Measurements from ENCODE around the gene FABP3. TPM values are rescaled to one million over a fixed set of nuclear protein-coding genes. Genes with fewer than 3 reads are reported as not detected.

Gene FABP3
- total and polyA plus RNA-seq, 2 of the 8 experiments (the other 6 are each of a cell fraction or from before 2014, with no cell fraction given) = 34.8 to 43.9 TPM

GRCh38 chr1:31344503-31344902, 28.4 kb downstream of the FABP3 start:
- no peaks in the 10 kb centered on the region for H3K79me1 ChIP-seq (ENCODE audit: low read depth, low read length)
- H4K5ac ChIP-seq (ENCODE audit: insufficient read length, low read depth, low read length) = no peak overlapping the region
- WGBS, 2 experiments (ENCODE audit: extremely low coverage in 1 of 2, insufficient coverage in 1 of 2, insufficient read length in 1 of 2, insufficient replicate concordance in 2 of 2, low coverage in 1 of 2, low lambda C conversion rate in 2 of 2, missing lambda C conversion rate in 1 of 2) = 0% methylated on average over 1 of the region's 1 CpG; no CpG with 5 or more reads in 1 of the 2 experiments
- no peaks in the 10 kb centered on the region; the same call in 1 of the 2 replicates for H3K23me2 ChIP-seq (ENCODE audit: low read depth, low read length)
- H4K20me1 ChIP-seq (replicated peaks in 1 of 2; ENCODE audit: control insufficient read depth in 1 of 2, insufficient read depth in 2 of 2, low read length in 2 of 2) = no peaks in the 10 kb centered on the region
- H2BK120ac ChIP-seq (replicated peaks; ENCODE audit: low read depth, low read length) = no peak overlapping the region
- no peak overlapping the region; a peak in 1 of 7 replicates for H3K9ac ChIP-seq (replicated peaks in 1 of 4; ENCODE audit: extremely low read depth in 1 of 4, low read depth in 3 of 4, low read length in 3 of 4)
- no peak overlapping the region for H4K8ac ChIP-seq (ENCODE audit: extremely low read depth, insufficient read depth, low read length)
- H3K18ac ChIP-seq (ENCODE audit: extremely low read depth, low read length) = no peak overlapping the region
- H2BK20ac ChIP-seq (ENCODE audit: low read length) = no peak overlapping the region
- no peaks in the 10 kb centered on the region for H3K27me3 ChIP-seq (replicated peaks in 1 of 4; ENCODE audit: control insufficient read depth in 3 of 4, extremely low read depth in 1 of 4, insufficient read depth in 3 of 4, low read length in 3 of 4)
- POLR2A ChIA-PET (ENCODE audit: partially characterized antibody) = interaction anchor here (0.6 to 1.9 kb wide), 3 partner anchors 24 to 63 kb away, joined by 3 to 6 read pairs (median 3); partner anchors contain the start of gene FABP3
- peaks cover 0 to 24% (median 11%) of the 10 kb centered on the region in 4 experiments; a peak in 7 of 8 replicates for H3K36me3 ChIP-seq (ENCODE audit: control insufficient read depth in 2 of 4, insufficient read depth in 4 of 4, low read length in 3 of 4)
- no peak overlapping the region for H2BK5ac ChIP-seq (ENCODE audit: low read depth, low read length)
- H3K56ac ChIP-seq (replicated peaks; ENCODE audit: insufficient read length, low read depth, low read length) = no peak overlapping the region
- no peak overlapping the region for H3K23ac ChIP-seq (ENCODE audit: insufficient read length)
- H2BK12ac ChIP-seq (ENCODE audit: low read depth, low read length) = no peak overlapping the region
- no peak overlapping the region for H2BK15ac ChIP-seq (ENCODE audit: low read length)
- CTCF ChIA-PET (ENCODE audit: partially characterized antibody) = no interaction called here
- H2AK5ac ChIP-seq (ENCODE audit: low read depth, low read length) = no peak overlapping the region
- H3K27ac ChIP-seq (ENCODE audit: low read depth, low read length) = no peak overlapping the region
- H3K14ac ChIP-seq (ENCODE audit: insufficient read length) = no peak overlapping the region
- DNase-seq (ENCODE audit: low read depth in 1 of 2, low spot score in 2 of 2) (no peak), FAIRE-seq (no peak)
- no peak overlapping the region for H3K4me3 ChIP-seq (ENCODE audit: extremely low read depth in 1 of 4, insufficient read depth in 2 of 4, low read depth in 3 of 4, low read length in 4 of 4)
- H3K79me2 ChIP-seq (ENCODE audit: control insufficient read depth in 1 of 2, insufficient read depth in 2 of 2, low read length in 2 of 2) = no peaks in the 10 kb centered on the region
- no peak overlapping the region for H2AFZ ChIP-seq (ENCODE audit: low read length)
- no peaks in the 10 kb centered on the region for H3K4me1 ChIP-seq (replicated peaks in 1 of 4; ENCODE audit: control insufficient read depth in 3 of 4, insufficient read depth in 4 of 4, low read length in 3 of 4)
- H3K9me3 ChIP-seq (ENCODE audit: insufficient read depth in 2 of 2, low read depth in 1 of 2, low read length in 1 of 2) = no peaks in the 10 kb centered on the region
- no peak overlapping the region for H4K91ac ChIP-seq (replicated peaks; ENCODE audit: insufficient read length, low read length)
- no peak overlapping the region for H3K4ac ChIP-seq (replicated peaks; ENCODE audit: insufficient read length, low read depth, low read length)
- H3K4me2 ChIP-seq (ENCODE audit: insufficient read depth in 1 of 2, low read depth in 2 of 2, low read length in 2 of 2) = no peak overlapping the region
- TF ChIP-seq KDM5A (IDR thresholded peaks at IDR 0.05; ENCODE audit: low read length) (no peak), GABPA (IDR thresholded peaks at IDR 0.05; ENCODE audit: borderline replicate concordance, insufficient read depth, low read length) (no peak), SP4 (IDR thresholded peaks at IDR 0.05; ENCODE audit: low read length) (no peak), JUN (IDR thresholded peaks at IDR 0.05; ENCODE audit: low read depth, low read length) (no peak), ASH2L (IDR thresholded peaks at IDR 0.05; ENCODE audit: low read length) (no peak), JUND (IDR thresholded peaks at IDR 0.05; ENCODE audit: low read length) (no peak), CREB1 (IDR thresholded peaks at IDR 0.05) (no peak), HDAC2 (IDR thresholded peaks at IDR 0.05; ENCODE audit: borderline replicate concordance in 1 of 2, low read depth in 2 of 2, low read length in 2 of 2) (no peak), EP300 (IDR thresholded peaks at IDR 0.05; ENCODE audit: borderline replicate concordance in 1 of 2, low read depth in 2 of 2, low read length in 2 of 2) (no peak), ATF2 (IDR thresholded peaks at IDR 0.05; ENCODE audit: low read length) (no peak), TAF1 (IDR thresholded peaks at IDR 0.05; ENCODE audit: low read depth, low read length) (no peak), BRCA1 (IDR thresholded peaks at IDR 0.05; ENCODE audit: low read depth, low read length) (no peak)

Measured in H1 (cell line).